HG02870 (cell line): ENCODE data around the gene OTOP3.
"Not testable (repeated sequence)": the region's sequence is repeated elsewhere in the genome, so short reads cannot be mapped to it uniquely, and the experiment has no call there.

ENCODE experiments used
- ATAC-seq: cut with Tn5 transposase; IDR thresholded peaks from one replicate; pipeline ENCODE4 v1.9.1; 2021; ENCODE audit warnings: mild to moderate bottlenecking, moderate library complexity; ENCODE audit not compliant: unreplicated experiment

The OTOP3 gene

DNA sequence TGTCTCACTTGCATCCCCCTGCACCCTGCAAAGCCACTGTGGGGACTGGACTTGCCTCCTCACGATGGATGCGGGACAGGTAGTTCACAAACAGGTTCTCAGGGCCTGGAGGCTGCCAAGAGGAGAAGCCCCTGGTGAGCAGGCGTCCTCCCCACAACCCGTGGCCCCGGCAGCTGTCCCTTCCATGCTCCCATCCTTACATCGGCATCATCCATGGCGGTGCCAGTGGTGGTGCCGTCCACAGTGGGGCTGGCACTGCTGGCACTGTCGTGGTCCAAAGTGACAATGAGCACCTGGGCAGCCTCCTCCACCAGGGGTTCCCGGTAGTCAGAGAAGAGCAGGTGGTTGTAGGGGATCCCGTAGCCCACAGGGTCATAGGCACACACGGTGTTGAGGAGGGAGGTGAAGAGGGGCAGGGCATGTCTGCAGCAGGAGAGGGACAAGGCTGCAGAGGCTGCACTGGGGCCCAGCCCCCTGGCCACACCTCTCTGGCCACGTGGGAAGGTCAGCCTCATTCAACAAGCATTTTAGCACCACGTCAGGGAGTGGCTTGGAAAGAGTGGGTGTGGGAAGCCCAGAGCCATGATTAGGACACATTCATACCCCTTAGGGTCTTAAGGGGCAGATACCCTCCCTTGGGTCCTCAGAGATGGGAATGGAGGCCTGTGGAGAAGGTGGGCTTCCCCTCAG, 24.3 kb downstream of the OTOP3 start:
- no peak for ATAC-seq

DNA sequence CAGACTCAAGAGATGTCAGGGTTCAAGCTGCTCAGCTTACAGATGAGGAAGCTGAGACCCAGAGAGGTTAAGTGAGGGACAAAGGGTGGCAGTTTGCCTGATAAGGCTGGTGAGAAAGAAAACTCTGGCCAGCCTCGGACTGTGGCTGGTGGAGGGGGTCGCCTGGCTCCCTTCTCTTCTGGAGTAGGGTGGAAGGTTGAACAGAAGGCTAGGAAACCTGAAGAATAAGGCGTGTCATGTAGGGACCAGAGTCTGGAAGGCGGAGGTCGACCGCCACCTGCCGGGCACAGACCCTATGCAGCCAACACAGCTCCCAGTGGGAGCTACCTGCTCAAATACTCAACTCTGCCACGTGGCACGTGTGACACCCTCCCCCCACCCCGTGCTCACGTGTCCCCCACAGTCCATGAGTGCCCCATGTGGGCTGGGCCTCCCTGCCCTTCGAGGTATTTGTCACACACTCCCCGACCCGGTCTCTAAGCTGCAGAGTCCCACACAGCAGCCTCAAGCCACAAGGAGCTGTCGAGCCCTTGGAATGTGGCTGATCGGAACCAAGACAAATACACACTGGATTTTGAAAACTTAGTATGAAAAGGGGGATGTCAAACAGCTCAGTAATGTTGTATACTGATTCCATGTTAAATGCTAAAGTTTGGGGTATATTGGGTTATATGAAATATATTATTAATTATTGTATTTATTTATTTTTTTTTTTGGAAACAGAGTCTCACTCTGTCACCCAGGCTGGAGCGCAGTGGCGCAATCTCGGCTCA, 25.1 kb downstream of the OTOP3 start:
- ATAC-seq: no peak

DNA sequence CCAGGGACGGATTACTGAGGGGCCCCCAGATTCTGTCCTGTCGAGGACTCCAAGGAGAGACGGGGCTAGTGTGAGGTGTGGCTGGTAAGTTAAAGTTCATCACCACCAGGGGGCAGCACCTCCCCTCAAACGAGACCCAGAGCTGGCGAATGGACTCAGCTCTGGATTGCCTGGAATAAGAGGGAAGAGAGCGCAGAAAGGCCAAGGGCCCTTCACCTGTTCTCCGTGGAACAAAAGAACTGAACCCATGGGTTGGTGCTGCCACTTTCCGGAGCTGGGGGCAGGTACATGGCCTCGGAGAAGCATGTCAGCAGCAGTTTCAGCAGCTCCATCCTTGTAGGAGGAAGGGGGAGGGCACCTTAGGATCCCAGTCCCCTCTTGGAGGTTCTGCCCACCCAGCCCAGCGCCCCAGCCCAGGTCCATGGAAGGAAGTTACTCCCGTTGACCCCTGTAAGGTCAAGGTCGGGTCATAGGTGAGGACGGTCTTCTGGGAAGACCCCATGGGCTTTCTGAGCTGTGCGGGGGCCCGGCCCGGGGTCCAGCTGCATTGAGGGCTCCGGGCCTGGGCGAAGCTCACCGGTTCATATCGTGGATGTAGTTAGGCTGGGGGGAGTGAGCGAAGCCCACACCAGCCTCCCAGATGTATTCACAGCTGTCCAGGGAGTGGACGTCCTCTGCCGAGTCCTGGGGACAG, 26.1 kb downstream of the OTOP3 start:
- no peak for ATAC-seq

DNA sequence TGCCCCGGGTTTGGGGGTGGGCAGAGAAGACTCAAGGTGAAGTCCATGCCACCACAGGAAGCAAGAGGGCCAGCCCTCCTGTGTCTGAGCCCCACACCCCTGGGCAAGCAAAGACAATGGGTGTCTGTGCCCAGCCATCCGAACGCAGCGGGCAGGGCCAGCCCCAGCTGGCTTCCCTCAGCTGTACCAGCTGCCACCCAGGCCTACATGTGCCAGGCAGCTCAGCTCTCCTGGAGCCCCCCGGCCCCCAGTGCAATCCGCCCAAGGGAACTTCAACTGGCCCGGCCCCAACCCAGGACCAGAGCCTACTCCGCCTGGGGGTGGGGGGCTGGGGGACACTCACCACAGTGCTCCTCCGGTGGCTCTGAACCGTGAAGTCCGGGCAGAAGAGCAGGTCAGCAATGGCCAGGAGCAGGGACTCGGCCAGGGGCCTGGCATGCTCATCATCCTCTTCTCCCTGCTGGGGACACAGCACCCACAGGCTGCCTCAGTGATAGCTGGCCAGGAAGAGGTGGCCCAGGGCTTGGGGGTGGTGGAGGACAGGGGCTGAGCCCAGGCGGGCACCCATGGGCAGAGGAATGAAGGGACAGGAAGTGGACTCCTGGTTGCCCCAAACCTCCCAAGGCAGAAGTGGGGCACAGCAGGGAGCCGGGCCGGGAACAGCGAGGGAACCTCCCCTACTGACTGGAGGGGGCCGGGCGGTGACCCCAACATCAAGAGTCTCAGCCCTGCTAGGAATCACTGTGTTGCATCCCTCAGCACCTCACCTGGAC, 27.1 kb downstream of the OTOP3 start:
- no peak for ATAC-seq

DNA sequence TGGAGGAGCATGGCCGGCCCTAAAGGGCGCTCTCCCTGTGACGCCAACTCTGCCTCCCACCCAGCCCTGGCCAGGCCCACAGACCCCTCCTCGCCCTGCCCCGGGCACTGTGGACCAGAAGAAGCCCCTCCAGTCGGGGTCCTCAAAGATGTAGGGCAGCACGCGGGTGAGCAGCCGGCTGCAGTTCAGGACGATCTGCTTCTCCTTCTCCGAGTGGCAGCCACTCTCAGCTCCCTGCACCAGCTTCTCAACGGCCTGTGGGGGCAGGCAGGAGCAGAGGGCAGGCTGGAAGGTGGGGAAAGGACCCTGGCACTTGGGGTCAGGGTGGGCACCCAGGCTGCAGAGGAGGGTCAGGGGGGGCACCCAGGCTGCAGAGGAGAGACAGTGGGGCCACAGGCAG, 28.0 kb downstream of the OTOP3 start:
- no peak for ATAC-seq

DNA sequence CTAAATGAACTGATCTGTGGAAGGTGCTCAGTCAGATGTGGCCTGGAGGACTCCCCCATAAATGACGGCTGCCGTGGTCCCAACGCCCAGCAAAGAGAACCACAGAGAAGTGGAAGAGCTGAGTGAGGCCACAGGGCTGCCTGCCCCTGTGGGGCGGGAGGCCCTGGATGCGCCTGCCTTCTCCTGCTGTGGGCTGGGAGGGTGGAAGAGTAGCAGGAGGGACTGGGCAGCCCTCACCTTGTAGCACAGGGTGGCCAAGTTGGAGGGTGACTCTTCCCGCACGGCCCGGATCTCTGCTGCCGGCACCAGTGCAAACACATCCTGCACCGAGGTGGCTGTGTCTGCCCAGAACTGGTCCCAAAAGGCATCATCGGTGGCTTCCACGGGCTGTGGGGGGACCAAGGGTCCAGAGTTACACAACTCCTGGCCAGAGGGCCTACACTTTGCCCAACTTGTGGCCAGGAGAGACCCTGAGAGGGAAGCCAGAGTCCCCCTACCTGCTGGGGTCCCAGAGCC, 28.6 kb downstream of the OTOP3 start:
- no peak for ATAC-seq

DNA sequence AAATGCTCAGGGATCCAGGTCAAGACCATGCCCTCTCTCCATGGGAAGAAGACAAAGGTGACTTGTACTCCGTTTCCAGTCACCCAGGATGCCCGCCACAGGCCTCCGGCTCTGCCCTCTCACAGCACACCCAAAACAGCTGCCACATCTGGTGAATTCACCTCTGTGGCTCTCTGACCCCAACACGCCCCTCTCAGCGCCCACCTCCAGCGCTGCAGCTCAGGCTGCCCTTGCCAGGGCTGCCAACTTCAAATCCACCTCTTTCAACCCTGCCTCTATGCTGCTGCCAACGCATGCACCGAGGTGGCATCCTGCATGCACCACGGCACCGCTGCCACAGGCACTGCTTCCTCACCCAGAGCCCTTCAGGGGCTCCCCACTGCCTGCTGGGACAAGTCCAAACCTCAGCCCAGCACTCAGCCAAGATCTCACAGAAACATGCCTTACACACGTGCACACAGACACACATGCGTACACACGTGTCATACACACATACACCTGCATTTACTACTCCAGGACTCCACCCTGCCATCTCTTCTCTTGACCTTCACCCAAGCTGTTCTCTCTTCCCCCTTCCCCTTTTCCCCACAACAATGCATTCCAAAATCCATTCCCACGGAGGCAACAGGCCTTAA, 29.4 kb downstream of the OTOP3 start:
- ATAC-seq: no peak

DNA sequence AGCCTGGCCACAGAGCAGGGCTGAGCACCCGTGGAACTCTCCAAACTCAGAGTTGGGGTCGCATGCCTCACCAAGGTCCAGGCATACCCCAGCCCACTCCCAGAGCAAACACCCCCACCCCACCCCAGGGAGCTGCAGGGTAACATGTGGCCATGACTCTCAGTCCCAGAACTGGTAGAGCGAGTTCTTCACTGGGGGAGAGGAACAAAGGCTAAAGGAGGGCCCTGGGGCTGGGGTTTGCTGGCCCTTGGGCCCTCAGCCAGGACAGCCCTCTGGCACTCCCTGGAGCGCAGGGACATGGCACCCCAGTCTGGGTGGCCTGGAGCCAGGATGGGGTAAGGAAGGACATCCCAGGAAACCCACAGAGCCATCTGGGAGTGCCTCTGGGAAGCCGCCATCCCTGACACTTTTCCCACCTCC, 32.7 kb downstream of the OTOP3 start:
- ATAC-seq: no peak

DNA sequence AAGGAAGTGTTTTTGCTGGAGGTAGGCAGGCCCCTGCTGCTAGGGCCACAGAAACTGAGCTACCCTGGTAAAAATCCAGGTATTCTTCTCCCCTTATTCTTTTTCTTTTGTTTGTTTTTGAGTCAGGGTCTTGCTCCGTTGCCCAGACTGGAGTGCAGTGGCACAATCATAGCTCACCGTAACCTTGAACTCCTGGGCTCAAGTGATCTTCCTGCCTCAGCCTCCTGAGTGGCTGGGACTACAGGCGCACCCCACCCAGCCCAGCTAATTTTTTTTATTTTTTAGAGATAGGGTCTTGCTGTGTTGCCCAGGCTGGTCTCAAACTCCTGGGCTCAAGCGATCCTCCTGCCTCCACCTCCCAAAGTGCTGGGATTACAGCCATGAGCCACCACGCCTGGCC, 33.8 kb downstream of the OTOP3 start:
- not testable (repeated sequence) for ATAC-seq

DNA sequence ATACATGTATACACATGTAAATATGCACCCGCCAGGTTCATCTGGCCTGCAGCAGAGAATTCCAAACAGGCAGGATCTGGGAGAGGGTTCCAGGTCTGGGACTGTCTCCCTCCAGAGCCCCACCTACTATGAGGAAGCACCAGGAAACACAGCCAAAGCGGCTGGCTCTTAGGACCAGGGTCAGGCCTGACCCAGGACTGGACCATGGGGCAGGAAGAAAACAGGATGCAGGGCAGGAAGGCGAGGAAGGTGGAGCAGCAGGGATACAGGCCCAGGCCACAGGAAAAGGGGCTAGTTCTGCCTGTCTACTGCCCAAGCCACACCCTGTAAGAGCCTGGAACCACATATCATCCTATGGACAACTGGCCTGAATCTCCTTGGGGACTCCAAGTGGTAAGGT, 34.7 kb downstream of the OTOP3 start:
- ATAC-seq: no peak

DNA sequence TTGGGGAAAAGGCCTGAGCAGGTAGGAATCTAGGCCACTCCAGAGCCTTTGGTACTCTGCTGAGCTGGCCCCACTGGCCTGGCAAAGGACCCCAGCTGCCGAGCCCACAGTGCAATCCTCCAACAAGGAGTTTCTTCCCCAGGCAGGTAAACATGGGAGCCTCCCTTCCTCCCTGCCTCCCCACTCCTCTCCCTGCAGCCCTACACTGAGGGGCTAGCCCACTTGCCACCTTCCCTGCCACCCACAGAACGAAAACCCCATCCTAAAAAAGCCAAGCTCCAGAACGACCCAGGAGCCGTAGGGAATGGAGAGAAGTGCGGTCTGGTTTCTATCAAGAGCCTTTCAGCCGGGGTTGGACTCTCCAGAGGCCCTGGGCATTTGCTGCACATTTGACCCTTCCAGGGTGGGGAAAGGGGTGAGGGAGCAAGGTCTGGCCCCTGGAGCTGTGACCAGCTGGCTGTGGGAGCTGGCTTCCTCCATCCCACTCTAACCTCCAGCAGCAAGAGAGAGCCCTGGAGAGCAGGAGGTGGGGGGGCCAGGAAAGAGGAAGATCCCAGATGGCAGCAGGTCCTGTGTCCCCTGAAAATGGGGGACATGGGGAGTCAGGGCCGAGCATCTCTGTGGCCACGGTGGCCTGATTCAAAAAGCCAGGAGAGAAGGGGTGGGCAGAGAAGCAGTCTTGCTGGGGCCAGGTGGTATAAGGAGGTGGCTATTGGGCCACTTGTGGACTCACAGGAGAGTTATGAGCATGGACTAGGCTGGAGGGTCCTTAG, 35.6 kb downstream of the OTOP3 start:
- no peak for ATAC-seq

DNA sequence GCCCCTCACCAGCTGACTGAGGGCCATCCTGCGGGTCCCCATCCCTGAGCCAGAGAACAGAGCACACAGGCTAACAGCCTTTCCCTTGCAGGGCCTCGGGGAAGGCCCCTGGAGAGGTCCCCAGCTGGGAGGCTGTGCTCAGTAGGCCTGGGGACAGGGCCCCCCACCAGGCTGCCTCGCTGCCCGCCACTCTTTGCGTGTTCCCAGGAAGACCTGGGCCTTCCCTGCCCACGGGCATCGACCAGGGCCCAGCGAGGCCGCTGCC, 36.1 kb downstream of the OTOP3 start:
- no peak for ATAC-seq

DNA sequence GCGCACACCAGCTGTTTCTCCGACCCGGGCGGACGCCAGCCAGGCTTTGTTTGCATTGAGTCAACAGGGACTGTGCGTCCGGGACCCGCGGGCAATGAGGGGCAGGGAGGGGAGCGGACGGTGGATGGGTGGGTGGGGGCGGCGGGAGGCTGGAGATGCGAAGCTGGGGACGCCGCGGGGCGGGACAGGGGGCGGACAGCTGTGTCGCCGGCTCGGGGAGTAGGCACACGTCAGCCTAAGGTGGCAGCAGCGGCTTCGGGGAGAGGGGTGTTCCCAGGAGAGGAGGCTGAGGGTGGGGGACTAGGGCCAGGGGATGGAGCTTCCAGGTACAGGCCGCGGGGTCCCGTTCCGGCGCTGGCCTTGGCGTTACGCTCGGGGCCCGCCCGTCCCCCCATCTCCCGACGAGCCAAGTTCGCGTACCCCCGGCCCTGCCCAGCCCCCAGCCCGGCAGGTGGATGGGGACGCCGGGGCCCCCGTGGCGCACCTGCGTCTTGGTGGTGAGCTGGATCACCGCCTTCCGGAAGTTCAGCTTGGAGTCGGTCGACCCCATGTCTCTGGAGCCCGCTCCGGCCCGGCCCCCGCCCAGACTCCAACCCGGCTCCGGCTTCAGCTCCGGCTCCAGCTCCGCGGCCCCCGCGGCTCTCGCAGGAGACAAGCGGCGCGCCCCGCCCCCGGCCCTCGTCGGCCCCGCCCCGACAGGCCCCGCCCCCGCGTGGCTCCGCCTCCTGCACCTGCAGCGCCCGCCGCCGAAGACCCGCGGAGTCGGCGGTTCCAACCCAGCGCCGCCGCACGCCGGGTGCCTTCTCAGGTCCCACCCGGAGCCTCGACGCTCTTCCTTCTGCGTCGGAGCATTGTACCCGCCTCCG, 36.6 kb downstream of the OTOP3 start, which contains the start of gene HID1:
Gene HID1 (minus strand): TSS at position 653 of the 866 bp plus-strand sequence. CDS start 103 bp downstream, at position 550.
- no peak for ATAC-seq

DNA sequence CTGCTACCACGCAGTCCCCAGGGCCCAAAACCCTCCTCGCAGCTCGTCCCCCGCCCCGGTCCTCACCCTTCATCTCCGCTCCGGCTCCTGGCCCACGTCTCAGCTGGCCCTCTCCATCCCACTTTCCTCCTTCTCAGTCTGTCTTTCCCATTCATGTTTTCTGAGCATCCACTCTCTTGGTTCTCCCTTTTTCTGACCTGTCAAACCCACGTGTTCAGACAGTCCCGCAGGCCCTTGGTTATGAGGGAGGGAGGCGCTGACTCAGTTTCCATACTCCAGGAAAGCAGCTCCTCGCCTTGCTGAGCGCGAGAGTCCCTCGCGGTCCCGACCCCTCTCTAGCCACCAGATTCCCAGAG, 37.3 kb downstream of the OTOP3 start:
- no peak for ATAC-seq

DNA sequence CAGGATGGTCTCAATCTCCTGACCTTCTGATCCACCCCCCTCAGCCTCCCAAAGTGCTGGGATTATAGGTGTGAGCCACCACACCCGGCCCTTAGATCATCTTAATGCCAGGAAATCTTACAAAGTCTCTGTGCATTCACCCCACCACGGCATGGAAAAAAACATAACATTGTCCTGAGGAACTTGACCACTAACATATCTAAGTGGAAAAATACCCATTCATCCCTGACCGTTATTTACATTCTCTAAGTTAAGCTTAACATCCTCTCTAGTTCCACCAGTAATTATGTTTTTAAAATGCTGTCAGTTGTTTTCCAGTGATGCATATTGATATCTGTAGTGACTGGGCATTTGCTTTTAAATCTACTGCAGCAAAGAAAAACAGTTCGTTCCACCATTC, 40.2 kb downstream of the OTOP3 start:
- ATAC-seq: no peak

DNA sequence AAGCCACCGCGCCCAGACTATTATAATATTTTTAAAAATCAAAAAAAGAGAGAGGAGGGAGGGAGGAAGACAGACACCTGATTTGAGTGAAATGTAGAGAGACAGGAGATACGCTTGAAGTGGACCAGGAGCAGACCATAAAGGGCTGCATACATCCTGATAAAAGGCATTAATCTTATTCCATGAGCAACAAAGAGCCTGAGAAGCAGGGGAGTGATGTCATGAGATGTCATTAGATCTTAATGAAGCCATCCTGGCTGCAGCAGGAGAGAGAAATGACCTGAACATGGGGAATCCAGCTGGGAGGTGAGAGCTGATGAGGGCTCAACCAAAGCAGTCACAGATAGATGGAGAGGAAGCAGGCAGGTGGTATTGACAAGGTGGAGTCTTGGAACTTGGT, 42.1 kb downstream of the OTOP3 start:
- no peak for ATAC-seq

DNA sequence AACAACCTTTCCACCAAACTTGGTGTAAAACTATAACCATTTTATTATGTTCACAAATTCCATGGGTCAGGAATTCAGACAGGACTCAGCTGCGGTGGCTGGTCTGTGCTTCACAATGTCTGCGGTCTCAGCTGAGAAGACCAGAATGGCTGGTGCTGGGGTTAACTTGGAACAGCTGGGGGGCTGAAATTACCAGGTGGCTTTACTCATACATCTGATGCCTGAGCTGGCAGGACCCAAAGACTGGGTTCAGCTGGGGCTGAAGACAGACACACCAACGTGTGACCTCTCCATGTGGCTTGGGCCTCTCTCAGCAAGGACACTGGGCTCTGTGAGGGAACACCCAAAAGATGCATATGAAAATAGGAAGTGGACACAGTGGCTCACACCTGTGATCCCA, 42.5 kb downstream of the OTOP3 start:
- ATAC-seq: no peak

DNA sequence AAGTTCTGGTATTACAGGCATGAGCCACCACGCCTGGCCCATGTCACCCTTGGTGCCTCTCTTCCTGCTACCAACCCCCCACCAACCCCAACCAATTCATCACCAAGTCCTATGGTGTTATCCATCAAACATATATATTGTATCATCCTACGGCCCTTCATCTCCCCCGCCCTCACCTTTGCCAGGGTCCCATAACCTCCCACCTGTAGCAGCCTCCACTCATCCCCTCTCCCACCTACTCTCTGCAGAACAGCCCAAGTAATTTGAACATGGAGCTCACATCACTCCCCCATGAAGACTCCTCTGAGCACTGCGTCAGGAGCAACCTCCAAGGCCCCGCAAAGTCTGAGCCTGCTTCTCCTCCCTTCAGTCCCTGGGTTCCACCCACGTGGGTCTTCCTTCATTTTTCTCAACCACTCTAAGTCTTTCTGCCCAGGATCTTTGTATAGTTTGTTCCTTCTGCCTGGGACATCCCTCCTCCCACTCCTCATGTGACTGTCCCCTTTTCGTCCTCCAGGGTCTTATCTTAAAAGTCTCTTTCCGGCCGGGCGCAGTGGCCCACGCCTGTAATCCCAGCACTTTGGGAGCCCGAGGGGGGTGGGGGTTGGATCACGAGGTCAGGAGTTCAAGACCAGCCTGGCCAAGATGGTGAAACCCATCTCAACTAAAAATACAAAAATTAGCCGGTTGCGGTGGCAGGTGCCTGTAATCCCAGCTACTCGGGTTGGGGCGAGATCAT, 43.9 kb downstream of the OTOP3 start:
- ATAC-seq: no peak
